GM23248 (cell line): Measurements from ENCODE around the gene RAB17. TPM values are rescaled to one million over a fixed set of nuclear protein-coding genes. Genes with fewer than 3 reads are reported as not detected.
A peak's percentile ranks its signal among the peaks of the same experiment; 100 is the strongest.

Experiments used
- DNase-seq: peaks from one replicate; pipeline ENCODE4 v3.0.0-alpha.2; 2015
- H2AFZ ChIP-seq: fragments of 200-600 bp; sonication (generic); 2 replicates; pipeline ENCODE4 v1.6.1; 2016; ENCODE audit warnings: antibody characterized with exemption
- H3F3A ChIP-seq: fragments of 200-600 bp; sonication (generic); 2 replicates; pipeline ENCODE4 v1.6.1; 2016; ENCODE audit warnings: mild to moderate bottlenecking, antibody characterized with exemption, mixed run types; ENCODE audit not compliant: insufficient read depth
- H3K27ac ChIP-seq: fragments of 200-600 bp; sonication (generic); 2 replicates; pipeline ENCODE4 v1.5.1; 2016; ENCODE audit warnings: mild to moderate bottlenecking
- H3K27me3 ChIP-seq: fragments of 200-600 bp; sonication (generic); replicated peaks from 2 replicates; pipeline ENCODE4 v1.6.1; 2016; ENCODE audit warnings: mild to moderate bottlenecking; ENCODE audit not compliant: insufficient read depth
- H3K36me3 ChIP-seq: fragments of 200-600 bp; sonication (generic); 2 replicates; pipeline ENCODE4 v1.6.1; 2016; ENCODE audit warnings: low read depth, mild to moderate bottlenecking
- H3K4me1 ChIP-seq: fragments of 200-600 bp; sonication (generic); 2 replicates; pipeline ENCODE4 v1.6.1; 2016; ENCODE audit warnings: mild to moderate bottlenecking; ENCODE audit not compliant: insufficient read depth
- H3K4me2 ChIP-seq: fragments of 200-600 bp; sonication (generic); one replicate; pipeline ENCODE4 v1.6.1; 2016; ENCODE audit warnings: mild to moderate bottlenecking; ENCODE audit not compliant: unreplicated experiment
- H3K4me3 ChIP-seq: fragments of 200-600 bp; sonication (generic); 2 replicates; pipeline ENCODE4 v1.5.1; 2016; ENCODE audit warnings: mild to moderate bottlenecking
- H3K79me2 ChIP-seq: fragments of 200-600 bp; sonication (generic); 2 replicates; pipeline ENCODE4 v1.6.1; 2016; ENCODE audit warnings: mild to moderate bottlenecking; ENCODE audit not compliant: insufficient read depth
- H3K9ac ChIP-seq: fragments of 200-600 bp; sonication (generic); 2 replicates; pipeline ENCODE4 v1.6.1; 2016; ENCODE audit warnings: mild to moderate bottlenecking
- H3K9me2 ChIP-seq: fragments of 200-600 bp; sonication (generic); 2 replicates; pipeline ENCODE4 v1.6.1; 2016; ENCODE audit warnings: mixed run types, mild to moderate bottlenecking, moderate library complexity; ENCODE audit not compliant: insufficient read depth
- H3K9me3 ChIP-seq: fragments of 200-600 bp; sonication (generic); one replicate; pipeline ENCODE4 v1.6.1; 2017; ENCODE audit warnings: low read depth
- H4K20me1 ChIP-seq: fragments of 200-600 bp; sonication (generic); 2 replicates; pipeline ENCODE4 v1.6.0; 2016; ENCODE audit not compliant: insufficient read depth
- EZH2 ChIP-seq: fragments of 200-600 bp; sonication (generic); IDR thresholded peaks from 2 replicates; pipeline ENCODE4 v1.6.1; 2018; ENCODE audit warnings: antibody characterized with exemption, mild to moderate bottlenecking; ENCODE audit not compliant: insufficient read depth, poor library complexity, severe bottlenecking
- EZH2phosphoT487 ChIP-seq: fragments of 200-600 bp; sonication (generic); IDR thresholded peaks from 2 replicates; pipeline ENCODE4 v1.6.1; 2018; ENCODE audit warnings: antibody characterized with exemption, moderate library complexity, mild to moderate bottlenecking, low read depth; ENCODE audit not compliant: insufficient read depth
- whole genome bisulfite sequencing, 2 experiments: methylation state at CpG; one replicate each; pipeline ENCODE4 v1.1.6; 2015 to 2017; ENCODE audit warnings: low lambda C conversion rate in 2 of 2, low coverage in 1 of 2; ENCODE audit errors: missing lambda C conversion rate in 2 of 2; 5-methylcytosine and 5-hydroxymethylcytosine counted together
- in situ Hi-C: fragments of 300-500 bp; cut with MboI; formaldehyde crosslinking; loops from 2 replicates; pipeline ENCODE4 v1.15.0; 2020
- polyA plus RNA-seq: library from polyadenylated mRNA; unstranded; fragments of >200 nt; fragmentation: Nextera tagmentation; extraction: Ambion mirVana; gene quantifications from 2 replicates; pipeline ENCODE4 v1.2.1, GENCODE V29; 2016
- total RNA-seq: library from RNA; depleted of rRNA; stranded (reverse); fragments of >200 nt; shearing (Covaris generic); gene quantifications from 2 replicates; pipeline ENCODE4 v1.2.3, GENCODE V29; 2014

The RAB17 gene
- total and polyA plus RNA-seq, 2 experiments from 2014 or later = 1.7 TPM; not detected in 1

- WGBS, 2 experiments = 84 to 87% methylated on average over 10 of the region's 10 CpGs
- Histone ChIP-seq H2AFZ (no peak overlapping the region), H3K9ac (no peak overlapping the region), H3K36me3 (no peaks in the 10 kb centered on the region), H3F3A (no peaks in the 10 kb centered on the region), H3K9me2 (no peaks in the 10 kb centered on the region), H3K9me3 (no peaks in the 10 kb centered on the region), H3K27ac (no peak overlapping the region), H3K4me2 (no peak overlapping the region), H3K4me3 (no peak overlapping the region), H3K4me1 (peaks cover 16% of the 10 kb centered on the region), H3K79me2 (peaks cover 15% of the 10 kb centered on the region), H4K20me1 (no peaks in the 10 kb centered on the region), H3K27me3 (no peaks in the 10 kb centered on the region)
- in situ Hi-C loops = no loop called here
- no peak for TF ChIP-seq EZH2
- no peak for TF ChIP-seq EZH2phosphoT487
- no peak for DNase-seq
Measured at GRCh38 chr2:237625216-237625705, 34.7 kb upstream of the RAB17 start.

GRCh38 chr2:237624565-237624964, 34.0 kb upstream of the RAB17 start:
- Histone ChIP-seq H3K9ac (no peak overlapping the region), H3K4me3 (no peak overlapping the region), H3K27me3 (no peaks in the 10 kb centered on the region), H3K4me2 (no peak overlapping the region), H3K9me2 (no peaks in the 10 kb centered on the region), H4K20me1 (no peaks in the 10 kb centered on the region), H3K4me1 (peaks cover 11% of the 10 kb centered on the region), H3K79me2 (peaks cover 10% of the 10 kb centered on the region; the same call in 1 of the 2 replicates), H3K27ac (no peak overlapping the region), H3F3A (no peaks in the 10 kb centered on the region), H3K36me3 (no peaks in the 10 kb centered on the region), H3K9me3 (no peaks in the 10 kb centered on the region), H2AFZ (no peak overlapping the region)
- in situ Hi-C loops = no loop called here
- no peak for DNase-seq
- WGBS, 2 experiments = 76 to 80% methylated on average over 6 of the region's 6 CpGs
- TF ChIP-seq EZH2 (no peak), EZH2phosphoT487 (no peak)

- Histone ChIP-seq H4K20me1 (no peaks in the 10 kb centered on the region), H3K27me3 (no peaks in the 10 kb centered on the region), H3F3A (peaks cover 5% of the 10 kb centered on the region), H3K27ac (no peak overlapping the region), H3K36me3 (no peaks in the 10 kb centered on the region), H3K4me2 (no peak overlapping the region), H2AFZ (no peak overlapping the region), H3K79me2 (peaks cover 6% of the 10 kb centered on the region; the same call in 1 of the 2 replicates), H3K9me2 (no peaks in the 10 kb centered on the region), H3K4me3 (no peak overlapping the region), H3K9me3 (no peaks in the 10 kb centered on the region), H3K9ac (no peak overlapping the region), H3K4me1 (peaks cover 9% of the 10 kb centered on the region)
- DNase-seq = peak; percentile 60
- in situ Hi-C loops = no loop called here
- TF ChIP-seq EZH2 = no peak
- no peak for TF ChIP-seq EZH2phosphoT487
- WGBS, 2 experiments = 78 to 79% methylated on average over 13 of the region's 13 CpGs
Measured at GRCh38 chr2:237623428-237624403, 33.2 kb upstream of the RAB17 start.

- H3K9ac ChIP-seq = no peak overlapping the region
- no peak overlapping the region for H2AFZ ChIP-seq
- H3K4me2 ChIP-seq = no peak overlapping the region
- DNase-seq = peak; percentile 83
- H3K9me3 ChIP-seq = no peaks in the 10 kb centered on the region
- H3F3A ChIP-seq = peaks cover 53% of the 10 kb centered on the region
- no peaks in the 10 kb centered on the region for H3K36me3 ChIP-seq
- peaks cover 35% of the 10 kb centered on the region for H3K4me1 ChIP-seq
- H4K20me1 ChIP-seq = no peaks in the 10 kb centered on the region
- 39 to 41% methylated on average over 2 of the region's 2 CpGs for WGBS, 2 experiments
- no peak for TF ChIP-seq EZH2
- TF ChIP-seq EZH2phosphoT487 = no peak
- in situ Hi-C loops = no loop called here
- H3K9me2 ChIP-seq = no peaks in the 10 kb centered on the region
- H3K79me2 ChIP-seq = no peaks in the 10 kb centered on the region
- no peak overlapping the region for H3K4me3 ChIP-seq
- no peaks in the 10 kb centered on the region for H3K27me3 ChIP-seq
- no peak overlapping the region for H3K27ac ChIP-seq
Measured at GRCh38 chr2:237618449-237618848, 27.9 kb upstream of the RAB17 start.
